GM10266 (cell line): ENCODE data around the gene PRDM8.

Experiments used
- DNase-seq: peaks from one replicate; pipeline ENCODE4 v3.0.0; 2012; ENCODE audit errors: extremely low spot score
- TF ChIP-seq, protein P1 (sequence below): IDR thresholded peaks from 2 replicates; pipeline ENCODE4 v1.5.1; 2012; ENCODE audit warnings: mild to moderate bottlenecking, low read depth; ENCODE audit not compliant: control insufficient read depth, insufficient read depth; ENCODE audit errors: missing control alignments

Gene PRDM8

DNA sequence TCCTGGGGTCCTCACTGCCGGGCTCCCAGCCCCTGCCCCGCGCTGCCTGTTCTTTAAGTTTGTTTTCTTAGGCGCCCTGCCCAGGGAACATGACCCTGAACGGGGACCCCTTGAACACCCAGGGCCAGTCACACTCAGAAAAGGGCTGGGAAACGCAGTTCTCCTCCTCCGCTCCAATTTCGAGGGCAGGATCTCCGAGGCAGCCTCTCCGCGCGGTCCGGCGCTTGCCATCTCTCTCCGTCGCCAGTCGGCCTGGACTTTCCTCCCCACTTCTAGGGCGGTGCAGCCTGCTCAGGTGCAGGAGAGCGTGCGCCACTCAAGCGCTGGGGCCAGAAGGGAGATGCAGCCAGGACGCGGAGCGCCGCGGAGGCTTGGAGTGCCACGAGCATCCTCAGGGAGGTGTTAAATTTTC, 9.9 kb downstream of the PRDM8 start:
- DNase-seq: no peak
- TF ChIP-seq, protein P1, sequence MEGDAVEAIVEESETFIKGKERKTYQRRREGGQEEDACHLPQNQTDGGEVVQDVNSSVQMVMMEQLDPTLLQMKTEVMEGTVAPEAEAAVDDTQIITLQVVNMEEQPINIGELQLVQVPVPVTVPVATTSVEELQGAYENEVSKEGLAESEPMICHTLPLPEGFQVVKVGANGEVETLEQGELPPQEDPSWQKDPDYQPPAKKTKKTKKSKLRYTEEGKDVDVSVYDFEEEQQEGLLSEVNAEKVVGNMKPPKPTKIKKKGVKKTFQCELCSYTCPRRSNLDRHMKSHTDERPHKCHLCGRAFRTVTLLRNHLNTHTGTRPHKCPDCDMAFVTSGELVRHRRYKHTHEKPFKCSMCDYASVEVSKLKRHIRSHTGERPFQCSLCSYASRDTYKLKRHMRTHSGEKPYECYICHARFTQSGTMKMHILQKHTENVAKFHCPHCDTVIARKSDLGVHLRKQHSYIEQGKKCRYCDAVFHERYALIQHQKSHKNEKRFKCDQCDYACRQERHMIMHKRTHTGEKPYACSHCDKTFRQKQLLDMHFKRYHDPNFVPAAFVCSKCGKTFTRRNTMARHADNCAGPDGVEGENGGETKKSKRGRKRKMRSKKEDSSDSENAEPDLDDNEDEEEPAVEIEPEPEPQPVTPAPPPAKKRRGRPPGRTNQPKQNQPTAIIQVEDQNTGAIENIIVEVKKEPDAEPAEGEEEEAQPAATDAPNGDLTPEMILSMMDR: no peak

DNA sequence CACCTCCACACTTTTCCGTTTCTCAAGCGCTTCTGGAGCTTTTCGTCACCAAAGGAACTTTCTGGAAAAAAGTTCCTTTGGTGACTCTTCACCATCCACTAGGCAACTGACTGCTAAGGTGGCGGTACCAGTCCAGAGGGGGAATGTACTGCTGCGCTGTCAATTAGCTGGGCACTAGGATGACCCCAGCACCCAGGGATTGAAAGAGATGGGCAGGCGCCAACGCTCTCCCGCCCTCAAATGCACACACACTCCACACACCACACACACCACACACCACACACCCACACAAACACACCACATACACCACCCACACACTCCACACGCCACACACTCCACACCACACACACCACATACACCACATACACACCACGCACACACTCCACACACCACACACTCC, 10.4 kb downstream of the PRDM8 start:
- TF ChIP-seq, protein P1: no peak
- no peak for DNase-seq

DNA sequence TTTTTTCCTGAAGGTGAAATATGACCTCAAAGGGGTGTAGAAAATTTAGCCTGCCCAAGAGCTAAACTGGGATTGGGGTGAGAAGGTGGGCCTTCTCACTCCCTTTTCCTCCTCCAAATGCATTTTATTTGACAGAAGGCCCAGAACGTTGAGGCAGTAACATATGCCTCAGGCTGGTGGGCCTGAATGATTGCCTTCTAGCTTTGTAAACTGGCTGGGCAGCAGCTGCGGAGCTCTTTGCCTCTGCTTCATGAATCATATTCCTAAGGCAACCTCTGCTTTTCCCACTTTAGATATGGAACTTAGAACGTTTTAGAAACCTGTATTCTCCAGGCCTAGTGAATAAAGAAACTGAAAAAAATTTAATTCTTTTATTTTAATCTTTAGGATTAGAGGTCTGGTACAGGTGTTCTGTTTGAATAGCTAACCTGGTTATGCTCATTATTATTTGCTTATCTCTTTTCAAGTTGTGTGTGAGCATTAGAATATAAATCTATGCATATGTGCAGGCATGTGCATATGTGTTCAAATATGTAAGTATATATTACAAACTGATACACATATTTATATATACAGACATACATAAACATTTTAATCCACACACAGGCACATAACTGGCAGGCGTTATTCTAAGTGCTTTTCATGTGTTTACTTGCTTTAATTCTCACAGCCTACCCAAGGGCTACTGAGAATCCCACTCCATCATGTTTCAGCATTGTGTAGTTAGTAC, 11.5 kb downstream of the PRDM8 start:
- TF ChIP-seq, protein P1: no peak
- no peak for DNase-seq

DNA sequence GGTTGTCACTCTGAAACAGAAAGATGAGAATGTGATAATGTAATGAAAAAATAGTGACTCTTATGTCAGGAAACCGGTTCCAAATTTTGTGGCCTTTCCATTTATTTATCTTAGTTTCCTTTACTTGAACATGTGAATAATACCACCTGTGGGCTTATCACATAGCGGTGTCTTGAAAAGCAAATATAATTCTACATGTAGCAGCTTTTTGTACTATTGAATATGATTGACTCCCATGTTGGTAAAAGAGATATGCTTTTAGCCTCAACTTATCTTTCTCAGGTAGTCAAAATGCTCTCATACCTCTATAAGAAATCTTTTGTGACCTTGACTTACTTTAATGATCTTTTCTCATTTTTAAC, 12.0 kb downstream of the PRDM8 start:
- TF ChIP-seq, protein P1: no peak
- no peak for DNase-seq

DNA sequence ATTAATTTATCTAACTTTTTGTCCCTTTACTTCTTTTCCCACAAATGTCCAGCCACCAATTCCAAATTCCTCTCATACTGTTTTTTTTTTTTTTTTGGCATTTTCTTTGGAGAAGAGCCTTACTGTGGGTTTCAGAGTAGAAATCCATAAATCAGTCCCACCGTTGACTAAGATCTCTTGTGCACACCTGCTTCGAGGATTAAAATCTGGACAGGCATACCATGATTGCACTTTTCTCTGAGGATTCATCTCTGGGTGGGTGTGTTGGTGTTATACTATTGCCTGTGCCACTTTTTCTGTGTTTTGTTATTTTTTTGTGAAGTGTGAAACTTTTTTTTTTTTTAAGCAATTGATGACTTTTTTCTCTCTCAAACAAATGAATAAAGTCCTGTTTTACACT, 13.2 kb downstream of the PRDM8 start:
- no peak for DNase-seq
- TF ChIP-seq, protein P1: no peak

DNA sequence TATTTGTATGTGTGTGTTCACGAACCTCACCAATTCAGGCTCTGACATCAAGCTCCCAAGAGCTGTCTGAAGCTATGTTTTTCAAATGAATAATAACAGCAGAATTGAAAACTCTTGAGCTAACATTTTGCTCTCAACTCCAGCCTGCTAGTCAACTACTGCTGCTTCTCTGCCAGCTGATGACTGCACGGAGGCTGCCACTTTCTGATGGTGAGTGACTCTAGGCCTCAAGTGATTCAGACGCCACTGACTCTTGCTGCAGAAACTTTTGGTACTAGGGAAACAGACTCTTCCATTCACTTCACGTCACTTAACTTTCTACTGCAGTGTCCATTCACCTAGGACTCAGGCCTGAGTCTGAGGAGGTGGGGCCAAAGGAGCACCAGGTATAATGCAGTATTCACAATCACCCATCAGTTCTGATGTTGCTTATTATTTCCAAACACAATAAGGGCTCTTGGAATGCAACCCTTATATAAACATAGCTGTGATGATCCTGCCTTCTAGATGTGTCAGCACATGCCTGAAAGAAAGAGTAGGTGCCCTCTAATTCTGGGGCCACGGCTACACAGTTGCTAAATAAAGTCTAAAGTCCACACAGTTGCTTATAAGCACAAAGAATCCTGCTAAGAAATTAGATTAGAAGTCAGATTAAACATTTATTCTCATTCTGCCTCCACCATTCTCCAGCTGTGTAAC, 16.0 kb downstream of the PRDM8 start:
- TF ChIP-seq, protein P1: no peak
- no peak for DNase-seq

DNA sequence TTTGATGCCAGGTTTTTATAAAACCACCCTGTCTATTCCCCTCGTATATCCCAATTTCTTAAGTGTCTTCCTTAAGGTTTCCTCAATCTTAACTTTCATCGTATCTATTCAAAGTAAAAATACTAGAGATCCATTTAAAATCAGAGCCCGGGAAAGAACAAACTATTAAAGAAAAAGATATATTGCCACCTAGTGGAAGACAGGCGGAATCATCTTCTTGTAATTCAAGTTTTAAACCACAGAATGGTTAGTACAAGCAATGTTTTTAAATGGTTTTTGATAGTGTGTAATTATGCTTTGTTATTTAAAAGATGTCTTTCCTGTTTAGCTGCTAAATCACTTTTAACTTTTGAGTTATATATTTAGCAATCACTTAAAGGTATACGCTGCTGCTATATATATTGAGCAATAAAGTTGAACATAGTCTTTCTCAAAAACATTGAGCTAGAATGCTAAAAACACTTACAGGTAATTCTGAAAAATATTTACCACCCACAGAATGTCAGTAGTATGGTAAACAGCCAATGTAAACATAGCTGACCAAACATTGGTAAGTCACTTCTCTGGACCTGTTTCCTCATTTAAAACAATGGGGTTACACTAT, 18.2 kb downstream of the PRDM8 start:
- TF ChIP-seq, protein P1: peak; percentile 57
- no peak for DNase-seq
